Natural killer cell (primary cell): ENCODE measurements around the gene COL24A1. TPM values are rescaled to one million over a fixed set of nuclear protein-coding genes. Genes with fewer than 3 reads are reported as not detected.

Experiments
- ATAC-seq, 3 donors: fragments of 150-1000 bp in 2 of 3; fragments of 200-7000 bp in 1 of 3; cut with Tn5 transposase; 1 replicate in 1 of 3; 2 replicates in 2 of 3; pipeline ENCODE4 v1.10.0; 2021; ENCODE audit warnings: mild to moderate bottlenecking in 2 of 3, moderate library complexity in 2 of 3
- DNase-seq, 2 donors: peaks; one replicate each; pipeline versions ENCODE4 v3.0.0 to v3.0.0-alpha.2; 2013 to 2021; ENCODE audit warnings: mixed read lengths in 1 of 2
- H3K27ac ChIP-seq: one replicate; pipeline ENCODE4 v1.5.1; 2013; ENCODE audit warnings: mild to moderate bottlenecking, low read length
- H3K27me3 ChIP-seq: one replicate; pipeline ENCODE4 v1.6.1; 2013; ENCODE audit warnings: low read length; ENCODE audit not compliant: control insufficient read depth, insufficient read depth
- H3K36me3 ChIP-seq: one replicate; pipeline ENCODE4 v1.6.1; 2013; ENCODE audit warnings: low read length; ENCODE audit not compliant: control insufficient read depth, insufficient read depth
- H3K4me1 ChIP-seq: one replicate; pipeline ENCODE4 v1.6.1; 2013; ENCODE audit warnings: low read length; ENCODE audit not compliant: control insufficient read depth, insufficient read depth
- H3K4me3 ChIP-seq: one replicate; pipeline ENCODE4 v1.5.1; 2013; ENCODE audit warnings: low read length
- H3K9me3 ChIP-seq: one replicate; pipeline ENCODE4 v1.6.1; 2013; ENCODE audit warnings: low read length; ENCODE audit not compliant: control insufficient read depth, insufficient read depth
- H3K27ac Mint-ChIP-seq, 2 donors: one replicate each; pipeline ENCODE4 v1.8.0; 2022; ENCODE audit warnings: mild to moderate bottlenecking in 2 of 2, mixed read lengths in 2 of 2, moderate library complexity in 1 of 2
- H3K27me3 Mint-ChIP-seq, 2 donors: one replicate each; pipeline ENCODE4 v1.8.0; 2022; ENCODE audit warnings: low read depth in 2 of 2, mixed read lengths in 2 of 2
- H3K36me3 Mint-ChIP-seq: one replicate; pipeline ENCODE4 v1.8.0; 2022; ENCODE audit warnings: mixed read lengths
- H3K4me1 Mint-ChIP-seq, 2 donors: one replicate each; pipeline ENCODE4 v1.8.0; 2022; ENCODE audit warnings: mixed read lengths in 2 of 2
- H3K4me3 Mint-ChIP-seq: one replicate; pipeline ENCODE4 v1.8.0; 2022; ENCODE audit warnings: mild to moderate bottlenecking, moderate library complexity, mixed read lengths
- H3K9me3 Mint-ChIP-seq, 2 donors: one replicate each; pipeline ENCODE4 v1.8.0; 2022; ENCODE audit warnings: mixed read lengths in 2 of 2
- WGBS: methylation state at CpG from one replicate; pipeline ENCODE4 v1.1.7; 2013; ENCODE audit warnings: missing lambda C conversion rate; ENCODE audit not compliant: insufficient coverage; 5-methylcytosine and 5-hydroxymethylcytosine counted together
- intact Hi-C: fragments of 100-400 bp; cut with micrococcal nuclease; formaldehyde crosslinking; loops from one replicate; pipeline ENCODE4 v1.14.2; 2022
- total RNA-seq, 4 donors: library from RNA; stranded (reverse); fragments of 120-200 nt in 1 of 4; gene quantifications; one replicate each; pipeline versions ENCODE4 v1.2.3 to v1.2.4, GENCODE V29; 2013 to 2022
- TF ChIP-seq, protein P1 (sequence below): fragments of 200-600 bp; IDR thresholded peaks from one replicate; pipeline ENCODE4 v1.8.0; 2022; ENCODE audit warnings: antibody characterized with exemption

COL24A1 gene
- total RNA-seq, 3 donors from 2014 or later (not counting 1 experiment from before 2014, with no cell fraction given), result 0.20 to 0.54 (median 0.54) TPM

- no peaks in the 10 kb centered on the region for H3K36me3 Mint-ChIP-seq
- no peak for ATAC-seq
- no peaks in the 10 kb centered on the region for H3K36me3 ChIP-seq
- intact Hi-C loops, result no loop called here
- no peak overlapping the region for H3K27ac ChIP-seq
- TF ChIP-seq, protein P1, sequence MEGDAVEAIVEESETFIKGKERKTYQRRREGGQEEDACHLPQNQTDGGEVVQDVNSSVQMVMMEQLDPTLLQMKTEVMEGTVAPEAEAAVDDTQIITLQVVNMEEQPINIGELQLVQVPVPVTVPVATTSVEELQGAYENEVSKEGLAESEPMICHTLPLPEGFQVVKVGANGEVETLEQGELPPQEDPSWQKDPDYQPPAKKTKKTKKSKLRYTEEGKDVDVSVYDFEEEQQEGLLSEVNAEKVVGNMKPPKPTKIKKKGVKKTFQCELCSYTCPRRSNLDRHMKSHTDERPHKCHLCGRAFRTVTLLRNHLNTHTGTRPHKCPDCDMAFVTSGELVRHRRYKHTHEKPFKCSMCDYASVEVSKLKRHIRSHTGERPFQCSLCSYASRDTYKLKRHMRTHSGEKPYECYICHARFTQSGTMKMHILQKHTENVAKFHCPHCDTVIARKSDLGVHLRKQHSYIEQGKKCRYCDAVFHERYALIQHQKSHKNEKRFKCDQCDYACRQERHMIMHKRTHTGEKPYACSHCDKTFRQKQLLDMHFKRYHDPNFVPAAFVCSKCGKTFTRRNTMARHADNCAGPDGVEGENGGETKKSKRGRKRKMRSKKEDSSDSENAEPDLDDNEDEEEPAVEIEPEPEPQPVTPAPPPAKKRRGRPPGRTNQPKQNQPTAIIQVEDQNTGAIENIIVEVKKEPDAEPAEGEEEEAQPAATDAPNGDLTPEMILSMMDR, result no peak
- no peak overlapping the region for H3K4me3 Mint-ChIP-seq
- H3K4me3 ChIP-seq, result no peak overlapping the region
- no peaks in the 10 kb centered on the region for H3K4me1 ChIP-seq
- no peak for DNase-seq
- H3K9me3 ChIP-seq, result no peaks in the 10 kb centered on the region
- H3K27me3 ChIP-seq, result no peaks in the 10 kb centered on the region
- H3K27ac Mint-ChIP-seq, result no peak overlapping the region
- H3K9me3 Mint-ChIP-seq, result no peaks in the 10 kb centered on the region
- no peaks in the 10 kb centered on the region for H3K4me1 Mint-ChIP-seq
- no peaks in the 10 kb centered on the region for H3K27me3 Mint-ChIP-seq
- 91% methylated on average over 2 of the region's 2 CpGs for WGBS
Observed at GRCh38 chr1:85818371-85818770, 338.2 kb downstream of the COL24A1 start.

DNA sequence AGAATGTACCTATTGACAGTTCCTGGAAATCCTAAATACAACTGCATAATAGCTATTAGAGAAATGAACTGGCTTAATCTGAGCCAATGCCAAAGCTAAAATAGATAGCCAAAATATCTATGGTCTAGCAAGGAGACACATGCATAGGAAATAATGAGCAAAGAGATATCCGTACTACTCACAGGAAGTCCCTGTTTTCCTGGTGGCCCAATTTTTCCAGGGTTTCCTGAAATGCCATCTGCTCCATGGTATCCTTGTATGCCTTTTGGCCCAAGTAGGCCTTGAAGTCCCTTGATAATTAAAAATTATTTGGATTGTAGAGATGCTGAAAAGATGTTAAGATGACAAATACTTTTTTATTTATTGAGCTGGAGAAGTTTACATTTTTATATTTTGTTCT, 340.0 kb downstream of the COL24A1 start:
- intact Hi-C loops, result no loop called here
- Histone ChIP-seq H3K9me3 (no peaks in the 10 kb centered on the region), H3K36me3 (no peaks in the 10 kb centered on the region), H3K27ac (no peak overlapping the region), H3K4me3 (no peak overlapping the region), H3K4me1 (no peaks in the 10 kb centered on the region), H3K27me3 (no peaks in the 10 kb centered on the region)
- Mint-ChIP-seq H3K4me1 (no peaks in the 10 kb centered on the region), H3K36me3 (no peaks in the 10 kb centered on the region), H3K27ac (no peak overlapping the region), H3K9me3 (peaks cover 0 to 3% of the 10 kb centered on the region in 2 donors), H3K27me3 (no peaks in the 10 kb centered on the region), H3K4me3 (no peak overlapping the region)
- DNase-seq (no peak), ATAC-seq (no peak)
- 96% methylated on average over 1 of the region's 1 CpG for WGBS
- TF ChIP-seq, protein P1, result no peak

GRCh38 chr1:85815906-85816305, 340.7 kb downstream of the COL24A1 start:
- 78% methylated on average over 2 of the region's 2 CpGs for WGBS
- Histone ChIP-seq H3K4me3 (no peak overlapping the region), H3K9me3 (no peaks in the 10 kb centered on the region), H3K27ac (no peak overlapping the region), H3K27me3 (no peaks in the 10 kb centered on the region), H3K36me3 (no peaks in the 10 kb centered on the region), H3K4me1 (no peaks in the 10 kb centered on the region)
- Mint-ChIP-seq H3K4me1 (no peaks in the 10 kb centered on the region), H3K27me3 (no peaks in the 10 kb centered on the region), H3K27ac (no peak overlapping the region), H3K36me3 (no peaks in the 10 kb centered on the region), H3K4me3 (no peak overlapping the region), H3K9me3 (peaks cover 2 to 5% of the 10 kb centered on the region in 2 donors)
- no peak for ATAC-seq
- TF ChIP-seq, protein P1, result no peak
- intact Hi-C loops, result no loop called here
- no peak for DNase-seq

DNA sequence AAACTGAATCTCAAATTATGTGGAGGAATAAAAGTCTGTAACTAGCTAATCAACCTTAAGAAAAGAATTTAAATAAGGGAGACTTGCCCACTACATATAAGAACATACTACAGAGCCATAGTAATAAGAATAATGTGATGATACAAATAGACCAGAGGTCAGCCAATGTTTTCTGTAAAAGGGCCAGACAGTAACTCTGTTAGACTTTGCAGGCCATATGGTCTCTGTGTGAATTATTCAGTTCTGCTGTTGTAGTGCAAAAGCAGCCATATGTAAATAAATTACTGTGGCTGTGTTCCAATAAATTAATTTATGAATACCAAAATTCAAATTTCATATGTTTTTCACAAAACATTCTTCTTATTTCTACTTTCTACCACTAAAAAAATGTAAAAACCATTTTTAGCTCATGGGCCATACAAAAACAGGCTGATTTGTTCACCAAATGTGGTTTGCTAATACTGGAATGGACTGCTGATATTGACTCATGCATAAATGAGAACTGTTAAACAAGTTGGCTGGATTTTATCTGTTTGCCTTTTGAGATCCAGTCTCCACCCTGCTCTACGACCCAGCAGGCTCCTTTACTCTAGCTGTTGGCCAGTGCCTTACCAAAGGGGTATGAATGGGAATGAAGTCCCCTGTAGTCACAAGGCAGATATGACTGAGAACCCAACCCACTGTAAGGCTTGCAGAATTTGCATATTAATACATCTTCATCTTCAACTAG, 350.2 kb downstream of the COL24A1 start:
- no peaks in the 10 kb centered on the region for H3K36me3 Mint-ChIP-seq
- DNase-seq (no peak), ATAC-seq (no peak)
- H3K27me3 Mint-ChIP-seq, result no peaks in the 10 kb centered on the region
- H3K4me3 ChIP-seq, result no peak overlapping the region
- 83% methylated on average over 1 of the region's 1 CpG for WGBS
- intact Hi-C loops, result no loop called here
- TF ChIP-seq, protein P1, result no peak
- H3K4me3 Mint-ChIP-seq, result no peak overlapping the region
- H3K27ac Mint-ChIP-seq, result no peak overlapping the region
- H3K4me1 ChIP-seq, result no peaks in the 10 kb centered on the region
- H3K9me3 Mint-ChIP-seq, result peaks cover 4 to 9% of the 10 kb centered on the region in 2 donors
- no peaks in the 10 kb centered on the region for H3K27me3 ChIP-seq
- no peaks in the 10 kb centered on the region for H3K36me3 ChIP-seq
- no peak overlapping the region for H3K27ac ChIP-seq
- H3K9me3 ChIP-seq, result no peaks in the 10 kb centered on the region
- H3K4me1 Mint-ChIP-seq, result no peaks in the 10 kb centered on the region
